Measurements from ENCODE around the gene ARHGAP26. TPM values are rescaled to one million over a fixed set of nuclear protein-coding genes. Genes with fewer than 3 reads are reported as not detected.

Gene ARHGAP26
- total RNA-seq, 1 donor from 2014 or later, result 17.1 TPM

DNA sequence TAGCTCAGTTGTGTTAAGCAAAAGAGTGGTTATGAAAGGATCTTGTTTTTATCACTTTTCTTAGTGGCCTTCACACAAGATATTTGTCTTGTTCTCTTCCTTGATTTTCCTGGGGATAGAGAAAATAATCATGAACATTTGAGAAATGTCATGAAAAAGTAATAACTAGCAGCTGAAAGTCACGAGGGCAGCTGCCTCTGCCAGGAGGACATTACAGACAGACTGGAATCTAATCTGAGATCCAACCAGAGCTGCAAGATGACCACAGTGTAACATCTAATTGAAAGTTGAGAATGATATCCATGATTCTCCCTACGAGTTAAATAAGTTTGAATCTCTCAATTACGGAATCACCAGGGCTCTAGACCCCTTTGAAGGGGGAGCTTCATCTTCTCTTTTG, 274.9 kb downstream of the ARHGAP26 start:
- DNase-seq (ENCODE audit: low read depth), result no peak
- H3K36me3 ChIP-seq (ENCODE audit: control insufficient read depth, insufficient read depth, low read length), result peaks cover 1% of the 10 kb centered on the region
- peak; percentile 32 for FAIRE-seq
- TF ChIP-seq, protein P1, sequence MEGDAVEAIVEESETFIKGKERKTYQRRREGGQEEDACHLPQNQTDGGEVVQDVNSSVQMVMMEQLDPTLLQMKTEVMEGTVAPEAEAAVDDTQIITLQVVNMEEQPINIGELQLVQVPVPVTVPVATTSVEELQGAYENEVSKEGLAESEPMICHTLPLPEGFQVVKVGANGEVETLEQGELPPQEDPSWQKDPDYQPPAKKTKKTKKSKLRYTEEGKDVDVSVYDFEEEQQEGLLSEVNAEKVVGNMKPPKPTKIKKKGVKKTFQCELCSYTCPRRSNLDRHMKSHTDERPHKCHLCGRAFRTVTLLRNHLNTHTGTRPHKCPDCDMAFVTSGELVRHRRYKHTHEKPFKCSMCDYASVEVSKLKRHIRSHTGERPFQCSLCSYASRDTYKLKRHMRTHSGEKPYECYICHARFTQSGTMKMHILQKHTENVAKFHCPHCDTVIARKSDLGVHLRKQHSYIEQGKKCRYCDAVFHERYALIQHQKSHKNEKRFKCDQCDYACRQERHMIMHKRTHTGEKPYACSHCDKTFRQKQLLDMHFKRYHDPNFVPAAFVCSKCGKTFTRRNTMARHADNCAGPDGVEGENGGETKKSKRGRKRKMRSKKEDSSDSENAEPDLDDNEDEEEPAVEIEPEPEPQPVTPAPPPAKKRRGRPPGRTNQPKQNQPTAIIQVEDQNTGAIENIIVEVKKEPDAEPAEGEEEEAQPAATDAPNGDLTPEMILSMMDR (IDR thresholded peaks at IDR 0.05; ENCODE audit: insufficient read depth, low read length, severe bottlenecking), result no peak
- no peak overlapping the region for H3K4me3 ChIP-seq (ENCODE audit: low read depth, low read length)
- no peaks in the 10 kb centered on the region for H3K27me3 ChIP-seq (ENCODE audit: control insufficient read depth, insufficient read depth, low read length)

DNA sequence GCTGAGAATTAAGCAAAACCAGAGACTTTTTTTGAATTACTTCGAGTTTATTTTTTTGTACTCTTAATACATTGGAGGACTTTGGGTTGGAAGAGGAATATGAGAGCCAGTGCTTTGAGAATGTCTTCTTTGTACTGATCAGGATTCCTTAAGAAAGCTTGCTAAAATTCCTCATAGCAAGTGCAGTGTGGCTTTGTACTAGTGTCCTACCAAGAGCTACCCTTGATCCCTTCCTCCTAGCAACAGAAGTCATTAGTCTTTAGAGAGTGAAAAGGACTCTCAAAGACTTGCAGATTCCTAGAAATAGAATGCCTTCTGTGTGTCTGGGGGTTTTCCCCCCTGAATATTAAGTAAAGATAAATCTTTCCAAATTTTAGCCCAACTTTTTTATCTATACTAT, 276.1 kb downstream of the ARHGAP26 start:
- DNase-seq (ENCODE audit: low read depth) (no peak), FAIRE-seq (no peak)
- Histone ChIP-seq H3K36me3 (ENCODE audit: control insufficient read depth, insufficient read depth, low read length) (peaks cover 1% of the 10 kb centered on the region), H3K4me3 (ENCODE audit: low read depth, low read length) (no peak overlapping the region), H3K27me3 (ENCODE audit: control insufficient read depth, insufficient read depth, low read length) (no peaks in the 10 kb centered on the region)
- TF ChIP-seq, protein P1 (IDR thresholded peaks at IDR 0.05; ENCODE audit: insufficient read depth, low read length, severe bottlenecking), result no peak

DNA sequence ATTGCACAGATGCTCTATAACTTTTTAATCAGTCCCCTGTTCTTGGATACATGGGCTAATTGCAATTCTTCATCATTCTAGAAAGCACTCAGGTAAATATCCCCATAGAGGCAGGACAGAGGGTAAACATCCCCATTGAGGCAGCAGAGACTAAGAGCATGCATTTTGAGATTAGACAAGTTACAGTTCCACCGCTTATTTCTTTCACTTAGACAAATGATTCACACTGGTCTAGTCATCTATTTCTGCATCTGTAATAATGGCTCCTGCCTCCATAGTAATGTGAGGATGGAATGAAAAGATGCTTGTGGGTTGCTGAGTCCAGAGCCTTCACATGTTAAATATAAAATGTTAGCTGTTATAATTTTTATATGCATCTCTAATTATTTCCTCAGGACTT, 276.9 kb downstream of the ARHGAP26 start:
- DNase-seq (ENCODE audit: low read depth), result no peak
- TF ChIP-seq, protein P1 (IDR thresholded peaks at IDR 0.05; ENCODE audit: insufficient read depth, low read length, severe bottlenecking), result no peak
- Histone ChIP-seq H3K36me3 (ENCODE audit: control insufficient read depth, insufficient read depth, low read length) (no peaks in the 10 kb centered on the region), H3K27me3 (ENCODE audit: control insufficient read depth, insufficient read depth, low read length) (no peaks in the 10 kb centered on the region), H3K4me3 (ENCODE audit: low read depth, low read length) (no peak overlapping the region)
- FAIRE-seq, result no peak

DNA sequence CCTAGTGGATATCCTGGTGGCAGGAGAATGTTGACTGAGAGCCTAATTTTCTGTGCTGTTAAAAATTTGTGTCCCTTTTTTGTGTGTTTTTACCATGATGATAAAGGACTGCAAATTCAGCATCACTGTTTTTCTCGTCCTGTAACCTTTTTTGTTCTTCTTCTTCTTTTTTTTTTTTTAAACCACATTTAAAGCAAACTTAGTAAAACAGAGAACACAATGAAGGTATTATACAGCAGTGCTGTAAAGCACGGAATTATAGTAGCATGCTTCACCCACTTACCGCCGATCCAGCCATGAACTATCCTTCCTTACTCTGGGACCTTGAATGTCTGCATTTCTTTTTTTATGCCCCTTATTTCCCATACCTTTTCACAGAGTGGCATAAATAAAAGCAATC, 280.0 kb downstream of the ARHGAP26 start:
- TF ChIP-seq, protein P1 (IDR thresholded peaks at IDR 0.05; ENCODE audit: insufficient read depth, low read length, severe bottlenecking), result no peak
- Histone ChIP-seq H3K36me3 (ENCODE audit: control insufficient read depth, insufficient read depth, low read length) (no peaks in the 10 kb centered on the region), H3K4me3 (ENCODE audit: low read depth, low read length) (no peak overlapping the region), H3K27me3 (ENCODE audit: control insufficient read depth, insufficient read depth, low read length) (no peaks in the 10 kb centered on the region)
- FAIRE-seq (no peak), DNase-seq (ENCODE audit: low read depth) (no peak)

DNA sequence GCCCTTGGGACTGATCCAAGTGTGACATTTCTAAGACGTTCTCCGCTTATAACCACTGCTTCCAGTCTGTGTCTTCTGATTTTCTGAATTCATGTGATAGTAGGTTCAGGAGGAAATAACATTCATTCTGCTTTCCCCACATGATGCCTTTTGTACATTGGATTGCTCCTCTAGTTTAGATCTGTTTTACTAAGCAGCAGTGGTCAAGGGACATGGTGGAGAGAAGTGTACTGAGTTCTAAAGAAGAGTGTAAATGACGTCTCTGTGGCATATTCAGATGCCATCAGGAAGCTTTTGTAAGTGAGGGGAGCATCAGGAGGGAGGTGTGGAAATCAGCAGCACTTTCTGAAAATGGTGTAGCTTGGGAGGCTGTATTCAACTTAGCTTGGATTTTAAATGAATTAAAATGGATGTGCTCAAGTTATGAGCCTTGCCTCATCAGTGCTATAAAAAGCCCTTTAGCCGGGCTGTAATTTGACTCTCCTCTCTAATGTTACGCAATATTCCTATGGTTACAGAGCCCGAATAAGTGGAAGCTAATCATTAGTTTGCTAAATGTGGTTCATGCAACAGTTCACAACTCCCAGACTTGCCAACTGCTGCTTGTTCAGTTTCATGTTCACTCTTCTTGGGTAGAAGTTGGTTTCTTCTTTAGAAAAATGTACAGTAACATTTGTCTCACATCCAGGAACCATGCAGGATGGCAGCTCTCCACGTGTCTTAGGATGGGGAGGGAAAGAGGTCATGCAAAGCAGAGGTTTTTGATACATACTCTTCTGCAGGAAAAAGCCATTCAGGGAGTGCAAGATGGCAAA, 281.3 kb downstream of the ARHGAP26 start:
- Histone ChIP-seq H3K27me3 (ENCODE audit: control insufficient read depth, insufficient read depth, low read length) (no peaks in the 10 kb centered on the region), H3K4me3 (ENCODE audit: low read depth, low read length) (no peak overlapping the region), H3K36me3 (ENCODE audit: control insufficient read depth, insufficient read depth, low read length) (no peaks in the 10 kb centered on the region)
- no peak for FAIRE-seq
- DNase-seq (ENCODE audit: low read depth), result peak; percentile 79
- TF ChIP-seq, protein P1 (IDR thresholded peaks at IDR 0.05; ENCODE audit: insufficient read depth, low read length, severe bottlenecking), result no peak

Data from bronchial epithelial cell (primary cell).